ENCODE measurements around the gene PPP1R27.

Gene PPP1R27

DNA sequence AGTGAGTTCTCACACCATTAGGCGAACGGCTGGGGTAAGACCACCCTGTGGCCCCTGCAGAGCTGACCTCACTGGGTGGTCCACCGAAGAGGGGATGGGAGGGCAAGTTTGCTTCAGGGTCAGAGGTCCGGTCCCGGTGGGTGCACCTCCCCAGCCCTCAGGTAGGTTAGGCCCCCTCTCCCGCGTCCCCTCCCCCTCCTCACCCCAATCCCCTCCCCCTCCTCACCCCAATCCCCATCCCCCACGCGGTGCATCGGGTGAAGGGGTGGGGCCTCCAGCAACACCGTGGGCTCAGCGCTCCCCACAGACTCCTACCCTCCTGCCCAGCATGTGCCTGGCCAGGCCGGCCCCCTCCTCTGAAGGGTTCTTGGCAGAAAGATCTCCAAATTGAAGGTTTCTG, 15.1 kb downstream of the PPP1R27 start:
- no peak for DNase-seq

- DNase-seq, result no peak
Measured at GRCh38 chr17:81817758-81818147, 17.1 kb downstream of the PPP1R27 start.

DNA sequence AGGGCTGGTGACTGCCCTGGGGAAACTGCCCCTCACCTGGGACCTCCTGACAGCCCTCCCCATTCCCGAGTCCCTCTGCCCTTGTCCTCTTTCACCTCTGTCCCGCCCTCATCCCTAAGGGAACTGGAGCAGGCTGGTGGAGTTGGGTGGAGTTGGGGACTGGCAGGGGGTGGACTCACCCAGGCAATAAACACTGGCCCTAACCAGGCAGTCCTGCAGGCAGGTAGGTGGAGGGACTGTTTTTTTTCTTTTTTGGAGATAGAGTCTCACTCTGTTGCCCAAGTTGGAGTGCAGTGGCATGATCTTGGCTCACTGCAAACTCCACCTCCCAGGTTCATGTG, 19.2 kb downstream of the PPP1R27 start:
- DNase-seq, result no peak

GRCh38 chr17:81814748-81815645, 19.9 kb downstream of the PPP1R27 start:
- DNase-seq, result no peak

DNA sequence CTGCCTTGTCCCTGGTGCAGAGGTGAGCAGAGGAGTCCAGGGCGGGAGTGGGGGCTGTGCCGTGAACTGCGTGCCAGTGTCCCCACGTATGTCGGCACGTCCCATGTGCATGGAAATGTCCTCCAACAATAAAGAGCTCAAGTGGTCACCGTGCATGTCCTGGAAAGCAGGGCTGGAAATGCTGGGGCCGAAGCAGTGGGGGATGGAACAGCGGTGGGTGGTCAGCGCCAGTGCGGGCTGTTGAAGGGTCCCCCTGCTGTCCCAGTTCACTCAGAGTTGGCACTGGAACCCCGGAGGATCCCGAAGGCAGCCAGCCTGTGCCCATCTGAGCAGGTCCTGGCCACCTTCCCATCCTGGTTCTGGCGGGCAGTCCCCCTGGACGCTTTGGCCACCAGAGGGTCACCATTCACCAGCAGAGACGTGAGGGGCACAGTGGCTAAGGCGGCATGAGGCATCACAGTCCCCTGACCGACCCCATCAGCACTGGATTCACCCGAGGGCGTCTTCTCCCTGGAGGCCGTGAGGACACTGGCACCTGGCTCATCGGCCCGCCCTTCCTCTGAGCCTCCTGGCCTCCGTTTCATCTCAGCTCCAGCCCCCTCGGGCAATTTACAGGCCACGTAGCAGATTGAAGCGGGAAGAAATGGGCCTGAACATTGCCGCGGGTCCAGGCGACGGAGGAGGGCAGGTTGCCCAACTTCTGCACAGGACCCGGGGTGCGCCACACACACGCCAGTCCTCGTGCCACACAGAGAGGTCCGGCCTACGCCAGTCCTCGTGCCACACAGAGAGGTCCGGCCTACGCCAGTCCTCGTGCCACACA, 20.8 kb downstream of the PPP1R27 start:
- no peak for DNase-seq

GRCh38 chr17:81813371-81813684, 21.5 kb downstream of the PPP1R27 start:
- DNase-seq, result no peak

DNA sequence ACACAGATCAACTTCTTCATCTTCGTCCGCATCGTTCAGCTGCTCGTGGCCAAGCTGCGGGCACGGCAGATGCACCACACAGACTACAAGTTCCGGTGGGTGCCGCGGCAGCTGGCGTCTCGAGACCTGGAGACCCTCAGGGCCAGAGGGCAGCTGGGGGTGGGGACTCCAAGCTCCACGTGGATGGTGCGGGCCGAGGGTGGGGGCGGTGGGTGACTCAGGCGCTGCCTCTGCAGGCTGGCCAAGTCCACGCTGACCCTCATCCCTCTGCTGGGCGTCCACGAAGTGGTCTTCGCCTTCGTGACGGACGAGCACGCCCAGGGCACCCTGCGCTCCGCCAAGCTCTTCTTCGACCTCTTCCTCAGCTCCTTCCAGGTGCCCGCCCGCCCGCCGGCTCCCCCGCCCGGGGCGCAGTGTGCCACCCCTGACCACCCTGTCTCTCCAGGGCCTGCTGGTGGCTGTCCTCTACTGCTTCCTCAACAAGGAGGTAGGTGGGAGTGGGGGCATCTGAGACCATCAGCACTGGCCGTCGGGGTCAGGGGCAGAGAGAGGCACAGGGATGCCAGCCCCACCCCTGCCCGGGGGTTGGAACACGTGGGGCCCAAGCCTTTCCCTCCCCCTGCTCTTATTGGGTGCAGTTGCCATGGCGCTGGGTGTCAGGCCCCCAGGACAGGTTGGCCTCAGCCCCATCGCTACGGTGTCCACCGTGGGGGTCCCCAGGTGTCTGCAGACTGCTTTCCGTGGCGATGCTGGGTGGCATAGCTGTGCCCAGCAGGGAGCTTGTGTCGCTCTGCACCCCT, 22.1 kb downstream of the PPP1R27 start:
- no peak for DNase-seq

DNA sequence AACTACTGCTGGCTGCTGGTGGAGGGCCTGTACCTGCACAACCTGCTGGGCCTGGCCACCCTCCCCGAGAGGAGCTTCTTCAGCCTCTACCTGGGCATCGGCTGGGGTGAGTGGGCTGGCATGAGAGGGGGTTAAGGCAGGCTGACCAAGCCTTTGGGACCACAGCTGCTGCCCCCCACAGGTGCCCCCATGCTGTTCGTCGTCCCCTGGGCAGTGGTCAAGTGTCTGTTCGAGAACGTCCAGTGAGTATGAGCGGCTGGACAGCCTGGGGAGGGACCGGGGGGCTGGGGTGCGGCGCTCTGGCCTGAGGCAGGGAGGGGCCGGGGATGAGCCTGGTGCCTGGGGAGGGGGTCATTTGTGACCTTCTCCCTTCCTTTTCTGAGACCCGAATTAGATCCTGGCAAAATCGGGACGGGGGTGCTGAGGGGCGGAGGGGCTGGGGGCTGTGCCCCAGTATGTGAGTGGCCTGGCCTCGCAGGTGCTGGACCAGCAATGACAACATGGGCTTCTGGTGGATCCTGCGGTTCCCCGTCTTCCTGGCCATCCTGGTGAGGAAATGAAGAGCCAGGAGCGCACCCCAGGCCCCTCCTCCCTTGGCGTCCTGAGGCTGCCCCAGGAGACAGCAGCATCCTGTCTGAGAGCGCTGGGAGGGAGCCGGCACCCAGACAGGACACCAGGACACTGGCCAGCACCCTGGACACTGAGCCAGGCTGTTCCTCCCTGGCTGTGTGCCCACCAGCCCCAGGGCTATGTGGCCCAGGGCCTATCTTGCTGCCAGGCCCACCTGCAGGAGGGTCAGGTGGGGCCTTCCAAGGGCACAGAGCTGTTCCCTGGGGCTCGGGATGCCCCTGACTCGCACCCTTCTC, 22.9 kb downstream of the PPP1R27 start:
- DNase-seq, result no peak

GRCh38 chr17:81810892-81811704, 23.8 kb downstream of the PPP1R27 start:
- no peak for DNase-seq

- no peak for DNase-seq
Measured at GRCh38 chr17:81810476-81810875, 24.4 kb downstream of the PPP1R27 start.

DNA sequence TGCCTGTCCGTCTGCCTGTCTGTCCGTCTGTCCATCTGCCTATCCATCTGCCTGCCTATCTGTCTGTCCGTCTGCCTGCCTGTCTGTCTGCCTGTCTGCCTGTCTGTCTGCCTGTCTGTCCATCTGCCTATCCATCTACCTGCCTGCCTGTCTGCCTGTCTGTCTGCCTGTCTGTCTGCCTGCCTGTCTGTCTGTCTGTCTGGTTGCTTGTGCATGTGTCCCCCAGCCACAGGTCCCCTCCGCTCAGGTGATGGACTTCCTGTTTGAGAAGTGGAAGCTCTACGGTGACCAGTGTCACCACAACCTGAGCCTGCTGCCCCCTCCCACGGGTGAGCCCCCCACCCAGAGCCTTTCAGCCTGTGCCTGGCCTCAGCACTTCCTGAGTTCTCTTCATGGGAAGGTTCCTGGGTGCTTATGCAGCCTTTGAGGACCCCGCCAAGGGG, 25.3 kb downstream of the PPP1R27 start:
- no peak for DNase-seq

DNA sequence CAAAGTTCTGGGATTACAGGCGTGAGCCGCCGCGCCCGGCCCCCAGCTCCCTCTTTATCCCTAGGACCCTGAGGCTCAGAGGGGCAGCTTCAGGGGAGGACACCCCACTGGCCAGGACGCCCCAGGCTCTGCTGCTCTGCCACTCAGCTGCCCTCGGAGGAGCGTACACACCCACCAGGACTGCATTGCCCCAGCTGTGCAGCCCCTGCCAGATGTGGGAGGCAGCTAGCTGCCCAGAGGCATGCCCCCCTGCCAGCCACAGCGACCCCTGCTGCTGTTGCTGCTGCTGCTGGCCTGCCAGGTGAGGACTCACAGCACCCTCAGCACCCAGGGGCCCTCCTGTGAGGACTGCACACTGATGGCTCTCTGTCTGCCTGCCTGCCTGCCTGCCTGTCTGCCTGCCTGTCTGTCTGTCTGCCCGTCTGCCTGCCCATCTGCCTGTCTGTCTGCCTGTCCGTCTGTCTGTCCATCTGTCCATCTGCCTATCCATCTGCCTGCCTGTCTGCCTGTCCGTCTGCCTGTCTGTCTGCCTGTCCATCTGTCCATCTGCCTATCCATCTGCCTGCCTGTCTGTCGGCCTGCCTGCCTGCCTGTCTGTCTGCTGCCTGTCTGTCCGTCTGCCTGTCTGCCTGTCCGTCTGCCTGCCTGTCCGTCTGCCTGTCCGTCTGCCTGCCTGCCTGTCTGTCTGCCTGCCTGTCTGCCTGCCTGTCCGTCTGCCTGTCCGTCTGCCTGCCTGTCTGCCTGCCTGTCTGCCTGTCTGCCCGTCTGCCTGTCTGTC, 25.9 kb downstream of the PPP1R27 start:
- no peak for DNase-seq

DNA sequence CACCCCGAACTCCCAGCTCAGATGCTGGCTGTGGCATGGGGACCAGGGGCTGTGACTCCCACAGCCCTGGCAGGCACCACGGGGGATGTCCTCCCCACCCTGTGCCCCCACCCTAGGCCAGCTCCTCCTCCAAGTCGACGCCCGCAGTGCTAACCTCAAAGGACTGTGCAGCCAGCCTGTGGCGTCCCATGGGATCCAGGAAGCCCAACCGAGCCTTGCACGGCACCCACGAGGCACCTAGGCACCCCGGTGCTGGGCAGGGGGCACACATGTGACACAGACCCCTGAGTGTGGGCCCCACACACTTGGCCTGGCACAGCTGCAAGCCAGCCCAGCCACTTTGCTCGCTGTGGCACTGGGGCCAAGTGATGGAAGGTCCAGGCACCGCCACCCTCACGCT, 27.0 kb downstream of the PPP1R27 start:
- no peak for DNase-seq

DNA sequence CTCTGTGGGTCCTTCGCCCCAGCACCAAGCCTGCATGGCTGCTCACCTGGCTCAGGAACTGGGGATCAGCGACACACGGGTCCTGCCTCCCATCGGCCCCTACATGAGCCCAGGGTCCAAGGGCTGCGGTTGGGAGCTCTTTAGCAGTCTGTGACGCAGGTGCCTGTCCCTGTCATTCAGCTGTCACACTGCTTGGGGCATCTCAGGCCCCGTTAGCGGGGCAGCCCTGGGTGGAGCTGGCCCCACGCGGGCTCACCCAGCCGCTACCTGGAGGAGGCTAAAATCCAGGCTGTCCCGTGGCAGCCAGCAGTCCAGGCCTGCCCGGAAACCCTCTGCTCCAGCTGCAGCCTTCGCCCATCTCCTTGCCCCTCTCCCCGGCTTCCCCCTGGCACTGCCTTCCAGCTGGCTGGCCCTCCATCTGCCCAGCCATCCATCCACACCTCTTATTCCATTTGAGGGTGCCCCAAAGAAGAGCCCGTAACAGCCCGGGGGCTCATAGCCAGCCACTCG, 27.6 kb downstream of the PPP1R27 start:
- DNase-seq, result no peak

- no peak for DNase-seq
Measured at GRCh38 chr17:81806461-81807209, 28.2 kb downstream of the PPP1R27 start.

GRCh38 chr17:81805707-81806460, 29.0 kb downstream of the PPP1R27 start:
- DNase-seq, result no peak

DNA sequence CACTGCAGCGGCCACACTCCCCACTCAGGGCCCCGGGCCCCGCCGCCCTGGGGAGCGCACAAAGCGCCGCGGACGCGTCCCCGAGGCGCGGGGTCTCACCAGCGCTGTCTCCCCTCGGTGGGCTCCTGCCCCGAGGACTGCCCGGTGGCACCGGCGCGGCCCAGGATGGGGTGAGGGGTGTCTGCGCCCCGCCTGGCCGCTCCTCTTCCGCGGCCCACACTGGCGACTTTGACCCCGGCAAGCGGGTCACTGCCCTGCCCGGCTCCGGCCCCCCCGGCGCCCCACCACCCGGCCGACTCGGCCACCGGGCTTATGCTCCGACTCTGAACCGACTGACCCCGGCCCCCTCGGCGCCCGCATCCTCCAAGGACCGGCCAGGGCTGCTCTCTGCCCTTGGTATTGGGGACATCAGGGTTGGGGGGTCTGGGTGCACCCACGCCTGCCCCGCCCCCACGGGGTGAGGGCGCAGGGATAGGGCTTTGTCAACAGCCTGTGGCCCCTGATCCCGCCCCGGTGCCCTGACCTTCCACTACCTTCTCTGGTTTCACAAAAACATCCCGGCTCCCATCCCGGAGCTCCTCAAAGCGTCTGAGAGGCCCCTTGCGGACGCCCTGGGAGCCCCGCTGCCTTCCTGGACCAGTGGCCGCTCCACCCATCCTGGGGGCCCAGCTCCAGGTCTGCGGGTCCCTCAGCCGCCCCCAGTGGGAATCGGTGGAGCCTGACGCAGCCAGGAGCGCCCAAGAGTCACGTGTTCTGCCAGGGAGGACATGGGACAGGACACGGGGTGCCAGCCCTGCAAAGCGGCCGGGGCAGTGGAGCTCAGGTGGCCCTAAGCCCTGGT, 30.1 kb downstream of the PPP1R27 start:
- no peak for DNase-seq

Measured in NCI-H1930 (cell line).